Upper lobe of right lung (tissue), 1 donor: ENCODE measurements around the gene NYNRIN. TPM values are rescaled to one million over a fixed set of nuclear protein-coding genes. Genes with fewer than 3 reads are reported as not detected.

ENCODE experiments used
- ATAC-seq: fragments of 200-7000 bp; cut with Tn5 transposase; one replicate; pipeline ENCODE4 v1.9.1; 2020; ENCODE audit warnings: mild to moderate bottlenecking, moderate library complexity
- DNase-seq: peaks from one replicate; pipeline ENCODE4 v3.0.0-alpha.2; 2020
- H3K27ac ChIP-seq: fragments of 200-600 bp; one replicate; pipeline ENCODE4 v1.8.0; 2022
- H3K27me3 ChIP-seq: fragments of 200-600 bp; one replicate; pipeline ENCODE4 v1.8.0; 2022; ENCODE audit warnings: mild to moderate bottlenecking
- H3K36me3 ChIP-seq: fragments of 200-600 bp; one replicate; pipeline ENCODE4 v1.8.0; 2022
- H3K4me1 ChIP-seq: fragments of 200-600 bp; one replicate; pipeline ENCODE4 v1.8.0; 2022
- H3K4me3 ChIP-seq: fragments of 200-600 bp; one replicate; pipeline ENCODE4 v1.8.0; 2022; ENCODE audit warnings: mild to moderate bottlenecking
- H3K9me3 ChIP-seq: fragments of 200-600 bp; one replicate; pipeline ENCODE4 v1.8.0; 2022
- CTCF ChIP-seq: fragments of 200-600 bp; IDR thresholded peaks from one replicate; pipeline ENCODE4 v1.8.0; 2022; ENCODE audit warnings: antibody characterized with exemption
- intact Hi-C: fragments of 100-400 bp; cut with DNase I; formaldehyde crosslinking; loops from one replicate; pipeline ENCODE4 v1.11.0; 2022
- total RNA-seq: library from RNA; stranded (reverse); fragmentation: NEBNext Ultra II Directional; extraction: Animal tissue kit (Norgen Biotek cat#: 25700); gene quantifications from one replicate; pipeline ENCODE4 v1.2.1, GENCODE V29; 2021
- donor health status: DM: no; HTN: yes; CAD: no; lungs with severe emphysema.

Gene NYNRIN
- total RNA-seq, 1 donor from 2014 or later, result 16.6 TPM

- no peaks in the 10 kb centered on the region for H3K27me3 ChIP-seq
- no peak for DNase-seq
- TF ChIP-seq CTCF, result no peak
- peaks cover 6% of the 10 kb centered on the region for H3K36me3 ChIP-seq
- no peak overlapping the region for H3K4me3 ChIP-seq
- ATAC-seq, result no peak
- no peak overlapping the region for H3K27ac ChIP-seq
- no peaks in the 10 kb centered on the region for H3K9me3 ChIP-seq
- peaks cover 7% of the 10 kb centered on the region for H3K4me1 ChIP-seq
- intact Hi-C loops, result no loop called here
These were observed 18.3 kb downstream of the NYNRIN start for GRCh38 chr14:24416932-24417619.

- Histone ChIP-seq H3K9me3 (no peaks in the 10 kb centered on the region), H3K4me1 (peaks cover 7% of the 10 kb centered on the region), H3K36me3 (peaks cover 6% of the 10 kb centered on the region), H3K4me3 (no peak overlapping the region), H3K27ac (no peak overlapping the region), H3K27me3 (no peaks in the 10 kb centered on the region)
- ATAC-seq (no peak), DNase-seq (no peak)
- intact Hi-C loops, result no loop called here
- no peak for TF ChIP-seq CTCF
These were observed 19.2 kb downstream of the NYNRIN start for GRCh38 chr14:24417832-24418491.

- H3K4me1 ChIP-seq, result peaks cover 7% of the 10 kb centered on the region
- no peak overlapping the region for H3K4me3 ChIP-seq
- TF ChIP-seq CTCF, result no peak
- intact Hi-C loops, result no loop called here
- H3K27ac ChIP-seq, result no peak overlapping the region
- peaks cover 6% of the 10 kb centered on the region for H3K36me3 ChIP-seq
- H3K27me3 ChIP-seq, result no peaks in the 10 kb centered on the region
- H3K9me3 ChIP-seq, result no peaks in the 10 kb centered on the region
- DNase-seq (no peak), ATAC-seq (peak; percentile 35)
These were observed 19.7 kb downstream of the NYNRIN start for GRCh38 chr14:24418492-24418873.

GRCh38 chr14:24422261-24422660 is 23.5 kb downstream of the NYNRIN start:
- Histone ChIP-seq H3K27ac (no peak overlapping the region), H3K36me3 (no peaks in the 10 kb centered on the region), H3K9me3 (no peaks in the 10 kb centered on the region), H3K4me1 (peaks cover 25% of the 10 kb centered on the region), H3K27me3 (no peaks in the 10 kb centered on the region), H3K4me3 (no peak overlapping the region)
- intact Hi-C loops, result no loop called here
- DNase-seq (no peak), ATAC-seq (no peak)
- TF ChIP-seq CTCF, result no peak

- intact Hi-C loops, result no loop called here
- DNase-seq (no peak), ATAC-seq (no peak)
These were observed 24.1 kb downstream of the NYNRIN start for GRCh38 chr14:24422694-24423601.

More at GRCh38 chr14:24422694-24423601, 24.1 kb downstream of the NYNRIN start:
- Histone ChIP-seq H3K4me3 (no peak overlapping the region), H3K9me3 (no peaks in the 10 kb centered on the region), H3K36me3 (no peaks in the 10 kb centered on the region), H3K27ac (no peak overlapping the region), H3K4me1 (peaks cover 25% of the 10 kb centered on the region), H3K27me3 (no peaks in the 10 kb centered on the region)
- TF ChIP-seq CTCF, result no peak
